Eye (tissue), 1 donor: Measurements from ENCODE around the gene MS4A8.
A peak's percentile ranks its signal among the peaks of the same experiment; 100 is the strongest.
"Not testable (repeated sequence)": the region's sequence is repeated elsewhere in the genome, so short reads cannot be mapped to it uniquely, and the experiment has no call there.

Experiments used
- DNase-seq: peaks from one replicate; pipeline ENCODE4 v3.0.0-alpha.2; 2015

Gene MS4A8

DNA sequence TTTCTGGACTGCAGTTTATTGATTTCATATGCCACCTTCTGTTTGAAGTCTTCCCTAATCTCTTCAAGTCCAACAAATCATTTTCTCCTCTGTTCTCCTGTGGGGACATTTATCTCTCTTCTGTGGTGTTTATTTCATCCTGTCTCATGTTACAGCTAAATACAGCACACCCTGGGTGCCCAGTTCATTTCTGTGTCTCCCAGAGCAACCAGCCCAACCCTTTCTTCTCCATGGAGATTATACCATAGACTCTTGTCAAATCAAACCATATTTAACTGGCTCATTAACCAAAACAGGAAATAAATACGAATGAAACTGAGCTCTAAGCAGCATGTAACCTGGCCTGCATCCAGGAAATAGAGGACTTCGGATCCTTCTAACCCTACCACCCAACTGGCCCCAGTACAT is at the start of gene MS4A8:
Gene MS4A8 (plus strand): TSS at position 329 of the 408 bp plus-strand sequence. CDS start 1,249 bp downstream, outside the sequence.
- no peak for DNase-seq

GRCh38 chr11:60657888-60658287 is 41.5 kb upstream of the MS4A8 start:
- no peak for DNase-seq

- no peak for DNase-seq
These were observed 41.0 kb upstream of the MS4A8 start for GRCh38 chr11:60658409-60658808.

- no peak for DNase-seq
These were observed 27.2 kb upstream of the MS4A8 start for GRCh38 chr11:60672255-60672654.

DNA sequence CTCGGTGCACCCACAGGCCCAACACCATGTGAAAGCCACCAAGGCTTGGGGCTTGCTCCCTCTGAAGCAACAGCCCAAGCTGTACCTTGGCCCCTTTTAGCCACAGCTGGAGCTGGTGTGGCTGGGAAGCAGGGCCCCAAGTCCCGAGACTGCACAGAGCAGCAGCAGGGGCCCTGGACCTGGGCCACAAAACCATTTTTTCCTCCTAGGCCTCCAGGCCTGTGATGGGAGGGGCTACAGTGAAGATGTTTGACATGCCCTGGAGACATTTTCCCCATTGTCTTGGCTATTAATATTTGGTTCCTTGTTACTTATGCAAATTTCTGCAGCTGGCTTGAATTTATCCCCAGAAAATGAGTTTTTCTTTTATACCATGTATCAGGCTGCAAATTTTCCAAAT is 21.2 kb upstream of the MS4A8 start:
- not testable (repeated sequence) for DNase-seq

GRCh38 chr11:60679879-60680278 is 19.5 kb upstream of the MS4A8 start:
- DNase-seq = no peak

- no peak for DNase-seq
These were observed 18.8 kb upstream of the MS4A8 start for GRCh38 chr11:60680455-60681119.

DNA sequence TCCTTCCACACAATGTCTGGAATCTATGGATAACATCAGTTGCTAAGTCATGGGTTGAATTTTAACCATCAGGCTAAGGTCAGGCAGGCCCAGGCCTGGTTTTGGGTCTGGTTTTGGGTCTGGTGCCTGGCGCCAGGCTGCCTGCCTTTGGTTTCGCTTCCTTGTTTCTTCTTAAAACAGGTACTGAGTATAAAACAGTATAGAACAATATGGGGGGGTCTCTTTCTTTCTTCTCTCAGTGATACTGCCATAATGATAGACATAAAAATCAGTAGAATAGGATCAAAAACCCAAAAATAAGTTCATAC is 14.9 kb upstream of the MS4A8 start:
- not testable (repeated sequence) for DNase-seq

DNA sequence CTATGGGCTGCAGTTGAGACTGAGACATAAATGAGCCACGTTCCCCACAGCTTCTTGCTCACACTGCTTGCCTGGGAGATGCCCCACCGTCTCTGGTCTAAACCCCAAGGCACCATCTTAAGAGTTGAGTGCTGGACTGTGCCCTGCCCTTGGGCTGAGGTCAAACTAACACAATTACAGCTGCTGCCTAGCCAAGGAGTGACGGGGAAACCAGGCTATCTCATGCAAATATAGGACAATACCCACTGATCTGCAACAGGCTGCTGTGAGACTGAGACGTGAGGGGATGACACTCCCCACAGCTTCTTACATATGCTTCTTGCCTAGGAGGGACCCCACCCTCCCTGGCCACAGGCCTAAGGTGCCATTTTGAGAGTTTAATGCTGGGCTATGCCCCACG is 7.8 kb upstream of the MS4A8 start:
- DNase-seq = no peak

GRCh38 chr11:60699936-60700335 is 524 bp downstream of the MS4A8 start:
- no peak for DNase-seq

DNA sequence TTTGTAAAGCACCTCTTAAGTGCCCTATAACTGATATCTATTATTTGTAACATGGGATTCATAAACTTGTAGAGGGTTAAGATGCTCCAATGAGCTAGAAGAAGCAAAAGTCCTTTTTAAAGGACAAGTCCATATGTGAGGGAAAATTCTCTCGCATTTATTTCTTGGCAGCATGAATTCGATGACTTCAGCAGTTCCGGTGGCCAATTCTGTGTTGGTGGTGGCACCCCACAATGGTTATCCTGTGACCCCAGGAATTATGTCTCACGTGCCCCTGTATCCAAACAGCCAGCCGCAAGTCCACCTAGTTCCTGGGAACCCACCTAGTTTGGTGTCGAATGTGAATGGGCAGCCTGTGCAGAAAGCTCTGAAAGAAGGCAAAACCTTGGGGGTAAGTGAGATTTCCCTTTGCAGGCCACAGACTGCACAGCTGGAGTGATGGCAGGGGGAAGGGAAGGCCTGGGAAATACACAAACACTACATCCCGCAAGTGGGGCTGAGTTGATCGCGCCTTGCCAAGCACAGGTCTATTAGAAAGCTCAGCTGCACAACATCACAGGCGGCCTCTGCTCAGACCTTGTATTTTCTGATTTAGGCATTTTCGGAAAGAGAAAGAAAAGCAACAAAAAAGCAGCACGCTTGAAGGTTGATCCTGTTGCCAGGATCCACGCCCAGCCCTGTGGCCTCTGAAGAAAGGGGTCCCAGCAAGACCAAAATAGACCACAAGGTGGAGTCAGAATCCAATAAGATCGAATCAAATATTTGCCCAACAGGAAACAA is 1.5 kb downstream of the MS4A8 start:
- peak; percentile 60 for DNase-seq

- DNase-seq = no peak
These were observed 2.0 kb downstream of the MS4A8 start for GRCh38 chr11:60701469-60701818.

DNA sequence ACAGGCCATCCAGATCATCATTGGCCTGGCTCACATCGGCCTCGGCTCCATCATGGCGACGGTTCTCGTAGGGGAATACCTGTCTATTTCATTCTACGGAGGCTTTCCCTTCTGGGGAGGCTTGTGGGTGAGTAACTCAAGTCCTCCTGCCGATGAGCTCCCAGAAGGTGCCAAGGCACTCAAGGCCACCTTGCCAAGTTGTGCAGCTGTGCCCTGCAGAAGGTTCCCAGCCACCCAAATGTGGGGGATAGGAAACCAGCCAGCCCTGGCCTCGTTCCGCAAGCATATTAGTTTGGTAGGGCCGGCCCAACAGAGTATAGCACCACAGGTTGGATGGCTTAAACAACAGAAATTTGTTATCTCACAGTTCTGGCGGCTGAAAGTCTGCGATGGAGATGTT is 4.0 kb downstream of the MS4A8 start:
- no peak for DNase-seq

DNA sequence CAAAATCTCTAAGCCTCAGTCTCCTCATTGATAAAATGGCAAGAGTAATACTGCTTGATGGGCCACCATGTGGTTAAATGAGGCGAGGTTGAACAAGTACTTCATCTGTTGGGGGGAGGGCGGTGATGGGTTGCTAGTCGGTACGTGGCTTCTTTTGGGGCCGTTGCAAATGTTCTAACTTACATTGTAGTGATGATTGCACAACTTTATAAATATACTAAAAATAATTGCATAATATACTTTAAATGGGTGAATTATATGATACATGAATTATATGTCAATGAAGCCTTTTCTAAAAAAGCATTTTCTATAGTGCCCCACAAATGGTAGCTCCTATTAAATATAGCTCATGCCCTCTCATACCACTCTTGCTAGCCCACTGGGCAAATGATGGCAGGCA is 6.5 kb downstream of the MS4A8 start:
- no peak for DNase-seq

- DNase-seq = no peak
These were observed 7.5 kb downstream of the MS4A8 start for GRCh38 chr11:60706931-60707330.

- DNase-seq = no peak
These were observed 11.1 kb downstream of the MS4A8 start for GRCh38 chr11:60710482-60710881.

- no peak for DNase-seq
These were observed 11.9 kb downstream of the MS4A8 start for GRCh38 chr11:60711276-60711675.

DNA sequence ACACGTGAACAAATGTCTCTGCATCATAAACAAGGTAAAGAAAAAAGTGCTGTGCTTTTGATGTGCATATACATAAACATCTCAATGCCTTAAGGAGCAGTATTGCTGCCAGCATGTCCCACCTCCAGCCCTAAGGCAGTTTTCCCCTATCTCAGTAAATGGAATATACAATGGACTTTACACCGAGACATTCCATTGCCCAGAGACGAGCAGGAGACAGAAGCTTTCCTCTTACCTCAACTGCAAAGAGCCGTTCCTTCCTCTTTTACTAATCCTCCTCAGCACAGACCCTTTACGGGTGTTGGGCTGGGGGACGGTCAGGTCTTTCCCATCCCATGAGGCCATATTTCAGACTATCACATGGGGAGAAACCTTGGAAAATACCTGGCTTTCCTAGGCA is 14.0 kb downstream of the MS4A8 start:
- not testable (repeated sequence) for DNase-seq

DNA sequence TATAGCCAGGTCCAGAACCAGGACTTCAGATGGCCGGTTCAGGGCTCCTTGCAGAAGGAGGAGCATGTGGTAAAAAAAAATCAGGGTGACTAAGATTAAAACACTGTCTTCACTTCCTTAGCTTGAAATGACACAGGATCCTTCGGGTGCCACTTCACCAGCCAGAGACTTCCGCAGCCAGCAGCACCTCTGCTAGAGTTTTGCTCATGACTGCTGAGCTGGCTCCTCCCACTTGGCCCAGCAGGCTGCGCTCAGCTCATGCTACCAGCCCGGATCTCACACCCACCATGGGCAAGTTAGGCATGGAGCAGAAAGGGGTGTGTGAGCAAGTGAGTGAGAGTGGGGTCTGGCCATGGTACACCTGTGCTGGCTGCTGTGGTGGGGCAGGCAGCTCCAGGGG is 18.5 kb downstream of the MS4A8 start:
- no peak for DNase-seq

- DNase-seq = no peak
These were observed 19.3 kb downstream of the MS4A8 start for GRCh38 chr11:60718524-60719316.

DNA sequence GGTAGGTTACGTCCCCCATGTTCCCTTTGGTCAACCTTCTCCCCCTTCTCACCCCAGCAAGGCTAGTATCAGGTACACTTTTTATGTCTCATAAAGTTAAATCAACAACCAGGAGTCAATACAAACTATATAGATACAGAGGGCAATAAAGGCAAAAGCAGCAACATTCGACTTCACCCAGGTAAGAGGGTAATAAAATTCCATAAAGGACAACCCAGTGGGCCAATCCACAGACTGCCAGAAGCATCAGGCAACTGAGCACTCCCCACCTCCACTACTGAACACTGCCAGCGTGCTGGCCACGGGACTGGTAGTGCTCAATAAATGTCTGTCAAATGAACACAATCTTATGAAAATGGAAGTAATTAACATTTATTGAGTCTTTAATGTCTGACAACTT is 20.0 kb downstream of the MS4A8 start:
- DNase-seq = no peak

GRCh38 chr11:60720460-60720859 is 21.0 kb downstream of the MS4A8 start:
- no peak for DNase-seq

DNA sequence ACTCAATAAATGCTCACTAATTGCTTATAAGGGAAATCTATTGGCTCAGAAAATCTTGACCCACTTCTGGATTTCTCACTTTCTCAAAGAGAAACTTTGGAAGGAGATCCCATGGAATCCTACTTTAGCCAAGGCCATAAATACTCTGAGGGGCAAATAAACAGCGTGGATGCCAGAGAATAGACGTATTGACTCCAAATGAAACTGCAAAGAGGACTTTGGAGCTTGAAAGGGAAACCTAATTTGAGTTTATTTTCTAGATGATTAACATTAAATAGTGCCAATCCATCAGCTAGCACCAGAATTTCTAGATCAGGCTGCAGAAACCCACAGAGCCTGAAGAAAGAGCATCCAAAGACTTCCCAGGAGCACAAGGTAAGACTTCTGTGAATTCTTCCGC is 25.0 kb downstream of the MS4A8 start, which contains the start of gene MS4A18:
Gene MS4A18 (plus strand): TSS at position 301 of the 400 bp plus-strand sequence.
- DNase-seq = no peak

DNA sequence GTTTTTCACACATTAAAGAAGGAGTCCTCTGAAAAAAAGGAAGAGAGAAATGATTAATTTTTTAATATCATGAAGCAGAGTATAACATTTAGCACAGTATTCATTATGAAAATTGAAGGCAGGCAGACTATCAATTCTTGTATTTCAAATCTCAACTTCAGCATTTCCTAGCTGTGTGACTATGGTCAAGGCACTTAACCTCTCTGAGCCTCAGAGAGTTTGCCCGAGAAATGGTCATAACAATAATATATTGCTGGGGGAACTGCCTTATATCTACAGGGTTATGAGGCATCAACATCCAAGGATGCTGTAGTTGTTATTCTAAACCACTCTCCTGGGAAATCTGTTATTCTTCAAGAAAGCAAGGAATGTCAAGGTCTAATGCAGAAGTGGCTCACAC is 26.2 kb downstream of the MS4A8 start:
- no peak for DNase-seq
